ENCODE data around the gene FLVCR2. TPM values are rescaled to one million over a fixed set of nuclear protein-coding genes. Genes with fewer than 3 reads are reported as not detected.
A peak's percentile ranks its signal among the peaks of the same experiment; 100 is the strongest.

FLVCR2 gene
- total and polyA plus RNA-seq, 2 of the 13 experiments (the other 11 are each of a cell fraction or from before 2014, with no cell fraction given) = 9.9 to 10.5 TPM

DNA sequence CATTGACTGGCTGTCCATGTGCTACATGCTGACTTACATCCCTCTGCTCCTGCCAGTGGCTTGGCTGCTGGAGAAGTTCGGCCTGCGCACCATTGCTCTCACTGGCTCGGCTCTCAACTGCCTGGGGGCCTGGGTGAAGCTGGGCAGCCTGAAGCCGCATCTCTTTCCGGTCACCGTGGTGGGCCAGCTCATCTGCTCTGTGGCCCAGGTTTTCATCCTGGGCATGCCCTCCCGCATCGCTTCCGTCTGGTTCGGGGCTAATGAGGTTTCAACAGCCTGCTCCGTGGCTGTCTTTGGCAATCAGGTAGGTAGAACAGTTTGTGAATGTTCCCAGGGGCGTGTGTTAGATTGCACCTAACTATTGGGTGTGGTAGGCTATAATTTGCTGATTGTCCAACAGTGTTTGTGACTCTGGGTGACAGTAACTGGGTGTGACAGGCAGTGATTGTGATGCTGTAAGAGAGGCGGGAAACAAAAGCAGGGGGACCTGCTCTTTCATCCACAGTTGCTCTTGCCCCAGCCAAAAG lies 981 bp downstream of the FLVCR2 start (continued):
- TF ChIP-seq, protein P1, sequence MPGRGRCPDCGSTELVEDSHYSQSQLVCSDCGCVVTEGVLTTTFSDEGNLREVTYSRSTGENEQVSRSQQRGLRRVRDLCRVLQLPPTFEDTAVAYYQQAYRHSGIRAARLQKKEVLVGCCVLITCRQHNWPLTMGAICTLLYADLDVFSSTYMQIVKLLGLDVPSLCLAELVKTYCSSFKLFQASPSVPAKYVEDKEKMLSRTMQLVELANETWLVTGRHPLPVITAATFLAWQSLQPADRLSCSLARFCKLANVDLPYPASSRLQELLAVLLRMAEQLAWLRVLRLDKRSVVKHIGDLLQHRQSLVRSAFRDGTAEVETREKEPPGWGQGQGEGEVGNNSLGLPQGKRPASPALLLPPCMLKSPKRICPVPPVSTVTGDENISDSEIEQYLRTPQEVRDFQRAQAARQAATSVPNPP (CRISPR knock-in tag; IDR thresholded peaks at IDR 0.05) = no peak
- TF ChIP-seq AGO2 (optimal IDR thresholded peaks at IDR 0.05; ENCODE audit: low read depth, low read length) (no peak), ZNF790 (CRISPR knock-in tag; IDR thresholded peaks at IDR 0.05; ENCODE audit: borderline replicate concordance) (no peak), ZFX (CRISPR knock-in tag; IDR thresholded peaks at IDR 0.05; ENCODE audit: low read depth) (peak; percentile 19; the same call in 1 of the 2 replicates), NAIF1 (CRISPR knock-in tag; IDR thresholded peaks at IDR 0.05; ENCODE audit: borderline replicate concordance) (no peak), REL (CRISPR knock-in tag; conservative IDR thresholded peaks at IDR 0.05) (0 out of 2 replicates have a peak, but pooled peaks have one; percentile 56), PHF20 (CRISPR knock-in tag; IDR thresholded peaks at IDR 0.05) (no peak), MED8 (CRISPR knock-in tag; IDR thresholded peaks at IDR 0.05; ENCODE audit: insufficient replicate concordance) (no peak), MAFF (IDR thresholded peaks at IDR 0.05; ENCODE audit: low read depth, low read length) (no peak), TOE1 (CRISPR knock-in tag; IDR thresholded peaks at IDR 0.05) (no peak), NFIC (IDR thresholded peaks at IDR 0.05; ENCODE audit: low read length) (no peak), SSRP1 (CRISPR knock-in tag; IDR thresholded peaks at IDR 0.05) (no peak), ZFYVE20 (CRISPR knock-in tag; IDR thresholded peaks at IDR 0.05; ENCODE audit: borderline replicate concordance, low read depth) (0 out of 2 replicates have a peak, but pooled peaks have one; percentile 21), CC2D1A (CRISPR knock-in tag; IDR thresholded peaks at IDR 0.05) (no peak)
- TF ChIP-seq, protein P2, sequence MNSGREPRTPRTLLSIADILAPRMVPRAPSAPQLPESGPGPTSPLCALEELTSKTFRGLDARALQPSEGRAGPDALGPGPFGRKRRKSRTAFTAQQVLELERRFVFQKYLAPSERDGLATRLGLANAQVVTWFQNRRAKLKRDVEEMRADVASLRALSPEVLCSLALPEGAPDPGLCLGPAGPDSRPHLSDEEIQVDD (CRISPR knock-in tag; IDR thresholded peaks at IDR 0.05; ENCODE audit: borderline replicate concordance) = peak; percentile 52; the same call in 1 of the 2 replicates
- TF ChIP-seq, protein P3, sequence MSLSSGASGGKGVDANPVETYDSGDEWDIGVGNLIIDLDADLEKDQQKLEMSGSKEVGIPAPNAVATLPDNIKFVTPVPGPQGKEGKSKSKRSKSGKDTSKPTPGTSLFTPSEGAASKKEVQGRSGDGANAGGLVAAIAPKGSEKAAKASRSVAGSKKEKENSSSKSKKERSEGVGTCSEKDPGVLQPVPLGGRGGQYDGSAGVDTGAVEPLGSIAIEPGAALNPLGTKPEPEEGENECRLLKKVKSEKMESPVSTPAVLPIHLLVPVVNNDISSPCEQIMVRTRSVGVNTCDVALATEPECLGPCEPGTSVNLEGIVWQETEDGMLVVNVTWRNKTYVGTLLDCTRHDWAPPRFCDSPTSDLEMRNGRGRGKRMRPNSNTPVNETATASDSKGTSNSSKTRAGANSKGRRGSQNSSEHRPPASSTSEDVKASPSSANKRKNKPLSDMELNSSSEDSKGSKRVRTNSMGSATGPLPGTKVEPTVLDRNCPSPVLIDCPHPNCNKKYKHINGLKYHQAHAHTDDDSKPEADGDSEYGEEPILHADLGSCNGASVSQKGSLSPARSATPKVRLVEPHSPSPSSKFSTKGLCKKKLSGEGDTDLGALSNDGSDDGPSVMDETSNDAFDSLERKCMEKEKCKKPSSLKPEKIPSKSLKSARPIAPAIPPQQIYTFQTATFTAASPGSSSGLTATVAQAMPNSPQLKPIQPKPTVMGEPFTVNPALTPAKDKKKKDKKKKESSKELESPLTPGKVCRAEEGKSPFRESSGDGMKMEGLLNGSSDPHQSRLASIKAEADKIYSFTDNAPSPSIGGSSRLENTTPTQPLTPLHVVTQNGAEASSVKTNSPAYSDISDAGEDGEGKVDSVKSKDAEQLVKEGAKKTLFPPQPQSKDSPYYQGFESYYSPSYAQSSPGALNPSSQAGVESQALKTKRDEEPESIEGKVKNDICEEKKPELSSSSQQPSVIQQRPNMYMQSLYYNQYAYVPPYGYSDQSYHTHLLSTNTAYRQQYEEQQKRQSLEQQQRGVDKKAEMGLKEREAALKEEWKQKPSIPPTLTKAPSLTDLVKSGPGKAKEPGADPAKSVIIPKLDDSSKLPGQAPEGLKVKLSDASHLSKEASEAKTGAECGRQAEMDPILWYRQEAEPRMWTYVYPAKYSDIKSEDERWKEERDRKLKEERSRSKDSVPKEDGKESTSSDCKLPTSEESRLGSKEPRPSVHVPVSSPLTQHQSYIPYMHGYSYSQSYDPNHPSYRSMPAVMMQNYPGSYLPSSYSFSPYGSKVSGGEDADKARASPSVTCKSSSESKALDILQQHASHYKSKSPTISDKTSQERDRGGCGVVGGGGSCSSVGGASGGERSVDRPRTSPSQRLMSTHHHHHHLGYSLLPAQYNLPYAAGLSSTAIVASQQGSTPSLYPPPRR (CRISPR knock-in tag; IDR thresholded peaks at IDR 0.05; ENCODE audit: borderline replicate concordance) = no peak
- TF ChIP-seq, protein P4, sequence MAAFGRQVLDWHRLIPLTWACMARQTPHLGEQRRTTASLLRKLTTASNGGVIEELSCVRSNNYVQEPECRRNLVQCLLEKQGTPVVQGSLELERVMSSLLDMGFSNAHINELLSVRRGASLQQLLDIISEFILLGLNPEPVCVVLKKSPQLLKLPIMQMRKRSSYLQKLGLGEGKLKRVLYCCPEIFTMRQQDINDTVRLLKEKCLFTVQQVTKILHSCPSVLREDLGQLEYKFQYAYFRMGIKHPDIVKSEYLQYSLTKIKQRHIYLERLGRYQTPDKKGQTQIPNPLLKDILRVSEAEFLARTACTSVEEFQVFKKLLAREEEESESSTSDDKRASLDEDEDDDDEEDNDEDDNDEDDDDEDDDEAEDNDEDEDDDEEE (CRISPR knock-in tag; IDR thresholded peaks at IDR 0.05) = no peak
- TF ChIP-seq, protein P5, sequence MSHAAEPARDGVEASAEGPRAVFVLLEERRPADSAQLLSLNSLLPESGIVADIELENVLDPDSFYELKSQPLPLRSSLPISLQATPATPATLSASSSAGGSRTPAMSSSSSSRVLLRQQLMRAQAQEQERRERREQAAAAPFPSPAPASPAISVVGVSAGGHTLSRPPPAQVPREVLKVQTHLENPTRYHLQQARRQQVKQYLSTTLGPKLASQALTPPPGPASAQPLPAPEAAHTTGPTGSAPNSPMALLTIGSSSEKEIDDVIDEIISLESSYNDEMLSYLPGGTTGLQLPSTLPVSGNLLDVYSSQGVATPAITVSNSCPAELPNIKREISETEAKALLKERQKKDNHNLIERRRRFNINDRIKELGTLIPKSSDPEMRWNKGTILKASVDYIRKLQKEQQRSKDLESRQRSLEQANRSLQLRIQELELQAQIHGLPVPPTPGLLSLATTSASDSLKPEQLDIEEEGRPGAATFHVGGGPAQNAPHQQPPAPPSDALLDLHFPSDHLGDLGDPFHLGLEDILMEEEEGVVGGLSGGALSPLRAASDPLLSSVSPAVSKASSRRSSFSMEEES (CRISPR knock-in tag; IDR thresholded peaks at IDR 0.05) = no peak
- TF ChIP-seq, protein P6, sequence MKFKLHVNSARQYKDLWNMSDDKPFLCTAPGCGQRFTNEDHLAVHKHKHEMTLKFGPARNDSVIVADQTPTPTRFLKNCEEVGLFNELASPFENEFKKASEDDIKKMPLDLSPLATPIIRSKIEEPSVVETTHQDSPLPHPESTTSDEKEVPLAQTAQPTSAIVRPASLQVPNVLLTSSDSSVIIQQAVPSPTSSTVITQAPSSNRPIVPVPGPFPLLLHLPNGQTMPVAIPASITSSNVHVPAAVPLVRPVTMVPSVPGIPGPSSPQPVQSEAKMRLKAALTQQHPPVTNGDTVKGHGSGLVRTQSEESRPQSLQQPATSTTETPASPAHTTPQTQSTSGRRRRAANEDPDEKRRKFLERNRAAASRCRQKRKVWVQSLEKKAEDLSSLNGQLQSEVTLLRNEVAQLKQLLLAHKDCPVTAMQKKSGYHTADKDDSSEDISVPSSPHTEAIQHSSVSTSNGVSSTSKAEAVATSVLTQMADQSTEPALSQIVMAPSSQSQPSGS (CRISPR knock-in tag; IDR thresholded peaks at IDR 0.05) = no peak

All from HepG2 (cell line).